A549 treated with dexamethasone at 1 μM for 4 hours (cell line): ENCODE measurements around the gene AQP2. TPM values are rescaled to one million over a fixed set of nuclear protein-coding genes. Genes with fewer than 3 reads are reported as not detected.

Source experiments
- total RNA-seq: library from RNA; stranded (reverse); fragments of 200-300 nt; extraction: Qiagen RNA extraction; gene quantifications from 5 replicates; pipeline ENCODE4 v1.2.3, GENCODE V29; 2022

The AQP2 gene, protein sequence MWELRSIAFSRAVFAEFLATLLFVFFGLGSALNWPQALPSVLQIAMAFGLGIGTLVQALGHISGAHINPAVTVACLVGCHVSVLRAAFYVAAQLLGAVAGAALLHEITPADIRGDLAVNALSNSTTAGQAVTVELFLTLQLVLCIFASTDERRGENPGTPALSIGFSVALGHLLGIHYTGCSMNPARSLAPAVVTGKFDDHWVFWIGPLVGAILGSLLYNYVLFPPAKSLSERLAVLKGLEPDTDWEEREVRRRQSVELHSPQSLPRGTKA
- total RNA-seq = not detected in 5 replicates

DNA sequence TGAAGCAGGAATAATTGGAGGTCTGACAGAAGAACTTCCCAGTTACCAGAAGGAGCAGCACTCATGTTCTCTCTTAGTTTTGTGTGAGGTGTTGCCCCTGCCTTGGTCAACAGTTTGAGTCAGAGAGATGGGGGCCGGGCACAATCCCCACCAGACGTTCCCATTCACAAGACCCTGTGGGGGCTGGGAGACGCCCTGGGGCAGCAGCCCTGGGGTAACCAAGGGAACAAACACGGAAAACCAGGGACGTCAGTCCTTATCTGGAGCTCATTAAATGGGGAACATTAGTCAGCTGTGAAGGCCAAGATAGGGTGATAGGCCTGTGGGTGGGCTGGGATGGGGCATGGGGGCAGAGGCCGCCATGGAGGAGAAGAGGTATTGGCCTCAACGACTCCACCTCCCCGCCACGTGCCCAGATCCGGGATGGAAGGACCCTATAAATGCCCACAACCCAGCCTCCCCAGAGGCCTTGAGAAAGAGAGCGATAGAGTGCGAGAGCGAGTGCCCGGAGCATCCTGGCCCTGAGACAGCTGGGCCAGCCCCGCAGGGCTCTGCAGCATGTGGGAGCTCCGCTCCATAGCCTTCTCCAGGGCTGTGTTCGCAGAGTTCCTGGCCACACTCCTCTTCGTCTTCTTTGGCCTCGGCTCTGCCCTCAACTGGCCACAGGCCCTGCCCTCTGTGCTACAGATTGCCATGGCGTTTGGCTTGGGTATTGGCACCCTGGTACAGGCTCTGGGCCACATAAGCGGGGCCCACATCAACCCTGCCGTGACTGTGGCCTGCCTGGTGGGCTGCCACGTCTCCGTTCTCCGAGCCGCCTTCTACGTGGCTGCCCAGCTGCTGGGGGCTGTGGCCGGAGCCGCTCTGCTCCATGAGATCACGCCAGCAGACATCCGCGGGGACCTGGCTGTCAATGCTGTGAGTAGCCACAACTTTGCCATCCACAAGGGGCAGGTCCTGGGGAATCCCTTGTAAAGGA lies at the start of gene AQP2:
AQP2 (plus strand) TSS at position 465 of the 979 bp plus-strand sequence; CDS start at position 559, 94 bp downstream.

DNA sequence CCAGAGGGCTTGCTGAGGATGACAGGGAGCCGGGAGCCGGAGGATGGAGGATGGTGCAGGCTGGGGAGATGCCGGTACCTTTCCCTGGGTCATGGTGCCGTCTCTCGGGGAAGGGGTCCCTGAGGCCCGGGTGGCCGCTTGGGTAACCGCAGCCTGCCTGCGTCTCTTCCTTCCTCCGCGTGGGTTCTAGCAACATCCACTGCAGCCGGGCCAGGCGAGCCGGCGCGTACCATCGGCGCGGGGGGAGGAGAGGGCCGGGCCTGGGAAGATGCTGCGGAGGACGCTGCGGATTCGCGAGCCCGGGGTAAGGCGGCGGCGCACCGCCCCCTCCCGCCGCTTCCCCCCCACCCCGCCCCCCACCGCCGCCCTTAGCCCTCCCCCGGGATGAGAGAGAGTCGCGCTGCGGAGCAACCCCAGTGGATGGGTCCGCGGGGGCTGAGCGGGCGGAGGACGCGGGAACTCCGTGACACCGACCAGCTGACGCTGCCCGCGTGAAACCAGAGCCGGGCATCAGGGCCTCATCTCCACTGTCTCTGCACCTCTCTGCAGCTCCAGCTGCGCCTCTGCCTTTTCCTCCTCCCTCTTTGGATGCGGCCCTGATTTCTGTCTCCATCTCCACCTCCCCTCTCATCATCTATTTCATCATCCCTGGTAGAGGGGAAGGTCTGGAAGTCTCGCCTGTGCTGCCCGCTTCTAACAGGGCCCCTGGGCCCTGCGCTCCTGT lies 46.7 kb upstream of the AQP2 start, which contains the start of gene FAIM2:
FAIM2 (minus strand) TSS at position 201 of the 724 bp plus-strand sequence; CDS start at position 93, 108 bp downstream.

DNA sequence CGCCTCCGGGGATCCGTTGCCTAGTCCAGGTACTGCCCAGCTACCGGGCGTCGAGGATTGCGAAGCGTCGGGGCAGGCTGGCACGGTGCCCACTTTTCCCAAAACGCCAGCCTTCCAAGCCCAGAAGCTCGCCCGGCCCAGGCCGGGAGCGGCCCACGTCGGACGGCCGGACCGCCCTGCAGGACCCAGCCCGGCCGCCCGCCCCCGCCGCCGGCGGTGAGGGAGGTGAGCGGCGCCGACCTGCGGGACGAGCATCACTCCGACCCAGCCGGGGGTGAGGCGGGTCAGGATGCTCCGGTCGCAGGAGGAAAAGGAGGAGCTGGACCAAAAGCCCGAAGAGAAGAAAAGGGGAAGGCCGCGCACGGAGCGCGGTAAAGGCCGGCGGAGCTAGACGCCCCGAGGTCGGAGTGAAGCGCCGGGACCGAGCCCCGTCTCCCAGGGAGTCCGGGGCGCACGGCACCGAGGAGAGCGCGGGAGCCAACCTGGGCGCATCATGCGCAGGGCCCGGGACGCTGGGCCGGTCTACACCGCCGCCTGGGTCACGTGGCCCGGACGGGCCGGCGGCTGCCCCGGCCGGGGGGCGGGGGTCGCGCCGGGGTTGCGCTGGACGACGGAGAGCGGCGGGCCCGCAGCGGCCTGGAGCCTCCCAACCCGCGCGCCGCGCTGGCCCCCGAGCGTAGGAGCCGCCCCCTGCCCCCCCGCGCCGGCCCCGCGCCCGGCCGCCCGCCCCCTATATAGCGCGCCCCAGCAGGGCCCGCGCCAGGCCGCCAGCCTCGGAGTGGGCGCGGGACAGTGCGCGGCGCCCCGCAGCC lies 10.8 kb downstream of the AQP2 start, which contains the start of gene AQP5:
AQP5 (plus strand) TSS at position 762 of the 812 bp plus-strand sequence. CDS start 146 bp downstream, outside the sequence.

DNA sequence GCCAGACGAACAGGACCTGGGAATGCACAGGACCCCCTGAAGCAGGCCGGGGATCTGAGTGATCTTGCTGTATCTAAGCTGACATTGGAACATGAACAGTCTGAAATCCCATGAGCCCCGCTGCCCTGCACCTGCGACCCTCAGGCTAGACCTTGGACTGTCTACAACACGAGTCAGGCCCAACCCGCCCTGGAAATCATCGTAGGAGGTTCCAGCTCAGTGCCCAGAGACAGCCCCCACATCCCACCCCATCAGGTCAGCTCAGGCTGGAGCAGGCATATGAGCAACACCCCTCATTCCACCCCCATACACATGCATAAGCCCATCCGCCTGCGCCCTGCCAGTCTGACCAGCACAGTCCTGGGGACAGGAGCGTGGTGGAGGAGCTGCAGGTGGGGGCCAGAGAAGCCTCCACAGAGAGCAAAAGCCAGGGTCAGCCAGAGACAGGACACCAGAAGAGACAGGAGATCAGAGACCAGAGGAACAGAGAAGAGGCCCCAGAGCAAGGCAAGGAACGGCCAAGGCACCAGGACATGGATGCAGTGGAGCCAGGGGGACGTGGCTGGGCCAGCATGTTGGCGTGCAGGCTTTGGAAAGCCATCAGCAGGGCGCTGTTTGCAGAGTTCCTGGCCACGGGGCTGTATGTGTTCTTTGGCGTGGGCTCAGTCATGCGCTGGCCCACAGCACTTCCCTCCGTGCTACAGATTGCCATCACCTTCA lies 22.3 kb downstream of the AQP2 start, which contains the start of gene AQP6:
AQP6 (plus strand) TSS at position 307 of the 720 bp plus-strand sequence; CDS start at position 534, 227 bp downstream.

Other genes with a start within 250 kb of the AQP2 start
- gene FMNL3, start 243.3 kb upstream of the AQP2 start, total RNA-seq = 1.3 to 2.5 TPM (median 2.0 TPM) in 5 replicates
- gene TMBIM6, start 209.2 kb upstream of the AQP2 start, total RNA-seq = 389 to 531 TPM (median 511 TPM) in 5 replicates
- 6.8 to 10.4 TPM (median 9.8 TPM) in 5 replicates for gene NCKAP5L, start 122.3 kb upstream of the AQP2 start, total RNA-seq
- 3.9 to 4.4 TPM (median 4.2 TPM) in 5 replicates for gene BCDIN3D, start 107.6 kb upstream of the AQP2 start, total RNA-seq
- gene FAIM2, start 46.8 kb upstream of the AQP2 start, total RNA-seq = not detected in 5 replicates
- not detected in 5 replicates for gene AQP5, start 11.1 kb downstream of the AQP2 start, total RNA-seq
- 0.02 to 0.07 TPM (median 0.04 TPM) in 3 of 5 replicates, not detected in the others for gene AQP6, start 22.2 kb downstream of the AQP2 start, total RNA-seq
- gene RACGAP1, start 74.8 kb downstream of the AQP2 start, total RNA-seq = 73.6 to 87.2 TPM (median 78.7 TPM) in 5 replicates
- gene ASIC1, start 106.9 kb downstream of the AQP2 start, total RNA-seq = 4.2 to 6.0 TPM (median 5.9 TPM) in 5 replicates
- 63.8 to 70.9 TPM (median 67.2 TPM) in 5 replicates for gene SMARCD1, start 134.6 kb downstream of the AQP2 start, total RNA-seq
- 0.14 to 0.30 TPM (median 0.22 TPM) in 5 replicates for gene GPD1, start 153.3 kb downstream of the AQP2 start, total RNA-seq
- gene COX14, start 161.5 kb downstream of the AQP2 start, total RNA-seq = 52.5 to 71.1 TPM (median 55.5 TPM) in 5 replicates
- gene CERS5, start 216.6 kb downstream of the AQP2 start, total RNA-seq = 26.4 to 27.8 TPM (median 27.3 TPM) in 5 replicates